ENCODE results near the gene SPG21.
"Not testable (repeated sequence)": the region's sequence is repeated elsewhere in the genome, so short reads cannot be mapped to it uniquely, and the experiment has no call there.

The SPG21 gene, protein sequence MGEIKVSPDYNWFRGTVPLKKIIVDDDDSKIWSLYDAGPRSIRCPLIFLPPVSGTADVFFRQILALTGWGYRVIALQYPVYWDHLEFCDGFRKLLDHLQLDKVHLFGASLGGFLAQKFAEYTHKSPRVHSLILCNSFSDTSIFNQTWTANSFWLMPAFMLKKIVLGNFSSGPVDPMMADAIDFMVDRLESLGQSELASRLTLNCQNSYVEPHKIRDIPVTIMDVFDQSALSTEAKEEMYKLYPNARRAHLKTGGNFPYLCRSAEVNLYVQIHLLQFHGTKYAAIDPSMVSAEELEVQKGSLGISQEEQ

DNA sequence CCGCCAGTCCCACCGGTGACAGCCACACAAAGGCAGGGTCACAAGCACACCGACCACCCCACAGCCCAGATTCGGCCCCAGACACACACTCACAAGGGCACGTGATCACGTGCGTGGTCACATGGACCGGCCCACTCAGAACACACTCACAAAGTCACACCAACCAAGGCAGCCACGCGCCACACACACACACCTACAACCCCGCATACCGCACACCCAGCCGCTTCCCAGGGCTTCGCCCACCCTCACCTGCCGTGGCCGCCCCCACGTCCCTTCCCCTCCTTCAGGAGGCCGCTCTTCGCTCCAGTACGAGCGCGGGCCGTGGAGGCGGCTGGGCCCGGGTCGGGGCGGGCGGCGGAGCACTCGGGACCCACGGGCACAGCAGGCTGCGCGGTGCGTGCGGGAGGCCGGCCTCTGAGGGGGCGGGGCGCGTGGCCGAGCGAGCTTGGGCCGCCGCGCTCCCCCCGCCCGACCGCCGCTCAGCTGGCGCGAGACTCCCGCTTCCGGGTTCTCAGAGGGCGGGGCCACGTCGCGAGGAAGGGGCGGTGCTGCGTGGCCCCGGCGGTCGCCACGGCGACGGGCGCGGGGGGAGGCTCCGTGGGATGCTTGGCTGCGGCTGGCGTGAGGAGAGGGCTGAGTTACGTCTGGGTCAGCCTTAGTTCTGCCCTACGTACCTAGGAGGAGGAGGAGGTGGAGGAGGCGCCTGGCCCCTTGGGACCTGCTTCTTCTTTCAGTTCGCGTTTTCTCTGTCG, at the start of gene SPG21:
SPG21 (minus strand) TSS at position 499 of the 752 bp plus-strand sequence. CDS start 6,345 bp downstream, outside the sequence.
- peak; percentile 83 to 90 for DNase-seq (ENCODE audit: low read depth in 2 of 2)

DNA sequence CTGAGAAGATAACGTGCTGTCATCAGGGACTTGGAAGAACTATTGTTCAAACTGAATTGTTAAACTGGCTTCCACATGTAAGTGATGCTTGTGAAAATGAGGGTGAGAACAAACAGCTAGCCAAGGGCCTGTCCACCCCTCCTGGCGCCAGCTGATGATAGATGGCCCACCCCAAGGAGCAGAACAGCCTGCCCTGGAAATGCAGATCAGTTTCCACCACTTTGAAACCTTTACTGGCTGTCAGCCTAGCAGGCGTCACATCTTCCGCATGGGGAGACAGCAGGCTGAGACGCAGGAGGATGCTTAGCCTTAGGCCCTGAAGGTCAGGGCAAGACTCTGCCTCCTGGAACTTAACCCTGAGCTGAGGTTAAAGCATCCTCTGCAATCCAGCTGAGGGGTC, 49.1 kb upstream of the SPG21 start:
- DNase-seq (ENCODE audit: low read depth in 2 of 2) = no peak

DNA sequence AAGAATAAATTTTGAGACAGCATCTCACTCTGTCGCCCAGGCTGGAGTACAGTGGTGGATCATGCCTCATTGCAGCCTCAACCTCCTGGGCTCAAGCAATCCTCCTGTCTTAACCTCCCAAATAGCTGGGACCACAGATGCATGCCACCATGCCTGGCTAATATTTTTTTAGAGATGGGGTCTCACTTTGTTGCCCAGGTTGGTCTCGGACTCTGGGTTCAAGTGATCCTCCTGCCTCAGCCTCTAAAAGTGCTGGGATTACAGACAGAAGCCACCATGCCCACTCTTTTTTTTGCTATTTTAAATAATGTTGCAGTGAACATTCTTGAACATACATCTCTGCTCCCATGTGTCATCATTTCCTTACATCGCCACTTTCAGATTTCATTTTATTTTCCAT, 48.7 kb upstream of the SPG21 start:
- no peak for DNase-seq (ENCODE audit: low read depth in 2 of 2)

DNA sequence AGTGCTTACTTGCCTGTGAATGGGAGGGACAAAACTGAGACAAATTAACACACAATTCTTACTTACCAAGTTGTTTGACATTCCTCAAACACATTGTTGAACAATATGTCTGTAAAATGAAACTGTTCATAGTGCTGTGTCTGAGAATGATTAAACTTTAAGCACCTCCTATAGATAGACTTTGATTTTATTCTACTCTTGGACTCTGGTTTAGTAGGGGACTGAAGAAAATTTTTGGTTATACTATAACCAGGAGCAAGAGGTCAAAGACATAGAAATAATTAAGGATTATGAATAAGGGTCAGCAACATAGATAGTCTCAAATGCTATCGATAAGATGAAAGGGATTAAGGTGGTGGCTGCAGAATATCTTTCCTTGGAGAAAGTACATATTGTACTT, 47.6 kb upstream of the SPG21 start:
- no peak for DNase-seq (ENCODE audit: low read depth in 2 of 2)

DNA sequence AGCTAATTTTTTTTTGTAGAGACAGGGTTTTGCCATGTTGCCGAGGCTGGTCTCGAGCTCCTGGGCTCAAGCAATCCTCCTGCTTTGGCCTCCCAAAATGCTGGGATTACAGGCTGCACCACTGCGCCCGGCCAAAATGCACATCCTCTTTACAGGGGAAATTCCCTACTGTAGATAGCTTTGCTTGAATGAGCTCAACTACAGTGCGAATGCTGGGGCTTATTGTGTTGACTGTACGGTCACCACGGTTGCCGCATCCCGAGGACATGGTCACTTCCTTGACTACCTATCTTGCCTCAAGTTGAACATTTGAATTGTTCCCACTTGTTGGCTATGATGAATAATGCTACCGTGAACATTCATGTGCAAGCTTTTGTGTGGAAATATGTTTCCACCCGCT, 45.0 kb upstream of the SPG21 start:
- DNase-seq (ENCODE audit: low read depth in 2 of 2) = no peak

DNA sequence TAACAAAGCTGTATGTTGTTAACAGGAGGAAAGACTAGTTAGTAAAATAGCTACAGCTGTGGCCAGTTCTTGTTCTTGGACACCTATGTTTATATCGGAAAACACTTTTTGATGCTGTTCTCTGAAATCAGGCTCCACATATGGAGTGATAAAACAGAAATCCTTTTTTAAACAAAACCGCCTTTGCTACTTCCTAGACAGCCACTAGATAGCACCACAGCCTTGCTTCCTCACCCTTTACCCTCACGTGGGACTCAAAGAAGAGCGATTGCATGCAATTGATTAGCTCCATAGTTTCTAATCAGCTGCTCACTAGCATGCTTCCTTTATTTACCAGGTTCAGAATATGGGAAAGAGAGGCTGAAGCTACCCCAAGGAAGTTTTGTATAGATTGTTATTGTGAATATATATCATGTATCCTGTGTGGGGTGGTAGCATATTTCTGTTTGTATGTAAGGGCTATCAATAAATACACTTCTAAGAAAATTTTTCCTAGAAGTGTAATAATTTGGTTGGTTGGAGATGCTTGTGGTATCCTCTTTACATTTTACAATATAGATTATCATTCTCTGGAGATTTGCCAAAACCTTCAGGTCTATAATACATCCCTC, 44.0 kb upstream of the SPG21 start:
- no peak for DNase-seq (ENCODE audit: low read depth in 2 of 2)

DNA sequence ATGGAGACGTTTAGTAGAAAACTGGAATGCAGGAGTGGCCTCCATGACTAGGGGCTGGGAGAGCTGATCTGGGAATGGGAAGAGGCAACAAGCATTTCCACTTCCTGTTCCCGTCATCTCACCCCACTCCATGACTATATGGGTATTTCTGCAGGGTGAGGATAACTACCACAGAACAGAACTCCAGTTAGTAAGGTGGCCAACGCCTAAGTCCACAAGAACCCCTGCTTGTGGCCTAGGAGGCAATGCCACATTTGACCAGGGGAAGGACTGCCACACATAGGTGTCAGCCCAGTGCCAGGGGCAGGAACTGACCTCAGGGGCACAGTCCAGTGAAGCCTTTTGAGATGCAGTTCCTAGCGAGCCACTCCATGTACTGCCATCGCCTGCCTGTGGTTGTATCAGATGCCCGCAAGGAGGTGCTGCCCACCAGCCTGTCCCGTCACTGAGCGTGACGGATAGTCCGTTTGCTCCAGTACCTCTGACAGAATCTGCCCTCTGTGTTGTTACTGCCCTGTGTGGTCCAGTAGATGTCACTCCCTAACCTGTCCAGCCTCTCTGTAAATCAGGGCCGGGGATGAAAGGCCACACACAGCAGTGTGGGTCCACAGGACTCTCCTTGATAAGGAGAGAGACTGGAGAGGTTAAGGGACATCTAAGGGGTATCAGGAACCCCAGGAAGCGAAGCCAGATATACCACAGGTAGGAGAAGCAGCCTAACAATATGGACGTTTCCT, 43.3 kb upstream of the SPG21 start:
- peak; percentile 12 to 28 for DNase-seq (ENCODE audit: low read depth in 2 of 2)

DNA sequence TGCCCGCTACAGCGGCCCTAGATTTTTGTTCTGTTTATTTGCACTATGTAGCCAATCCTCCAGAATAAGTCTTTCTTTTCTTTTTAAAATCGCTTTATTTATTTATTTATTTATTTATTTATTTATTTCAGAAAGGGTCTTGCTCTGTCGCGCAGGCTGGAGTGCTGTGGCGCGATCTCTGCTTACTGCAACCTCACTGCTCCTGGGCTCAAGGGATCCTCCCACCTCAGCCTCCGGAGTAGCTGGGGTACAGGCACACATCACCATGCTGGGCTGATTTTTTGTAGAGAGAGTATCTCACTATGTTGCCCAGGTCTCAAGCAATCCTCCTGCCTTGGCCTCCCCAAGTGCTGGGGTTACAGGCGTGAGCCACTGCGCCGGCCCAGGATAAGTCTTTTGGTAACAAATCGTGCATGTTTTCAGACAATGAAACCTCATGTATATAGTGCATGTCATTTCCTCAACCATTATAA, 40.1 kb upstream of the SPG21 start:
- no peak for DNase-seq (ENCODE audit: low read depth in 2 of 2)

DNA sequence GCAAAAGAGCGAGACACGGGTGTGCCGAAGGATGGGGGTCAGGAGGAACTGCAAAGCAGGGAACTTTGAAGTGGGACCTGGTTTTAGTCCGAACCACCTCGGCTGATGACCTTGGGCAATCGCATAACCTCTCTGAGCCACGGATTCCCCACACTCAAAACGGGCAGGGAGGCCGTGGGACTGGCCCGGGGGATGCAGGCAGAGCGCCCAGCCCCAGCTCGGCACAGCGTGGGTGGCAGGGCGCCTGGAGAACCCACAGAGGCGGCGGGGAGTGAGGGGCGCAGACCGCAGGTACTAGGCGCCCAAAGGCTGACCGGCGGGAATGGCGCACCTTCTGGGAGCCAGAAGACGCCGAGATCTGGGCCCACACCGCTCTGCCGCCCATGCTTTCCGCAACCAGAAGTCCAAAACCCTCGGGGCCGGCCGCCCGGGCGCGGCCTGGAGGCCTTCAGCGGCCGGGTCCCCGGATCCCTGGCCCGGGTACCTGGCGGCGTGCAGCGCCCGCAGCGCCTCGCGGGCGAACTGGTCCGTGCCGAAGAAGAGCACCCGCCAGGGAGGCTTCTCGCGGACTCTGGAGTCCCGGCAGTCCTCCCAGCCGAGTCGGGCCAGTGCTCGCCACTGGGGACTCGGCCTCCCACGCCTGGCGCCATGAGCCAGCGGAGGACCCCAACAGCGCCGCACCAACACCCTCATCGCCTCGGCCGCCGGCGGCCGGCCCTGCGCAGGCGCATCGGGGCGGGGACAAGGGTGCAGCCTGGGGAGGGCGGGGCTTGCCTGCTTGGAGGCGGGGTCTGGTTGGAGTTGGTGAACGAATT, 39.4 kb upstream of the SPG21 start, which contains the start of gene MTFMT:
MTFMT (minus strand) TSS at position 719 of the 815 bp plus-strand sequence; CDS start at position 693, 26 bp downstream.
- peak; percentile 95 to 98 for DNase-seq (ENCODE audit: low read depth in 2 of 2)

DNA sequence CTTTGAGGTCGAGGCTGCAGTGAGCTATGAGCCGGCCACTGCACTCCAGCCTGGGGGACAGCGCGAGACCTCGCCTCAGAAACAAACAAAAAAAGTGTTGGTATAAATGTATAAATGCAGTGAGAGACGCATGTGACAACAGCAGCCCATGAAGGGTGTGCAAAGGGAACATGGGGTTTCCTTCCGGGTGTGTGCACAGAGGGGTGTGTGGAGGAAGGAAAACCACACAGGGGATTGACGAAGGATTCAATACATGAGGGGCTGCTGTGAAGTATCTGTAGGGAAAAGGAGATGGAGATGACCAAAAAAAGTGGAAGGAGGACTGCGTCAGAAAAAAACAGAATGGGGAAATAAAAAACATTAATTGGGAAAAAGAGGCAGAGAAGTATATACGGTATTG, 38.6 kb upstream of the SPG21 start:
- DNase-seq (ENCODE audit: low read depth in 2 of 2) = no peak

DNA sequence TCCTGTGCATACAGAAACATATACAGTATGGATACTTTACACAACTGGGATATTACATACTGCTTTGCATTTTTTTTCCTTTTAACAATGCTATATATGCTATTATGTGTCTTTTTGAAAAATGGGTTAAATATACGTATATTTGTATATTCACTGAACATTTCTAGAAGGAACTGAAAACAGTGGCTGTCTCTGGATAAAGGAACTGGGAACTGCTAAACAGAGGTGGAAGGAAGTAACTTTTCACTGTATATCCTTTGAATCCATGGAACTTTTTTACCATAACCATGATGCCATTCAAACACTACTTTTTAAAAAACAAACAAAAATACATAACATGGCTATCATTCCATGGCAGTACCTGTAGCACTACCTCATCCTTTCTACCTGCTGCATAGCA, 37.9 kb upstream of the SPG21 start:
- no peak for DNase-seq (ENCODE audit: low read depth in 2 of 2)

DNA sequence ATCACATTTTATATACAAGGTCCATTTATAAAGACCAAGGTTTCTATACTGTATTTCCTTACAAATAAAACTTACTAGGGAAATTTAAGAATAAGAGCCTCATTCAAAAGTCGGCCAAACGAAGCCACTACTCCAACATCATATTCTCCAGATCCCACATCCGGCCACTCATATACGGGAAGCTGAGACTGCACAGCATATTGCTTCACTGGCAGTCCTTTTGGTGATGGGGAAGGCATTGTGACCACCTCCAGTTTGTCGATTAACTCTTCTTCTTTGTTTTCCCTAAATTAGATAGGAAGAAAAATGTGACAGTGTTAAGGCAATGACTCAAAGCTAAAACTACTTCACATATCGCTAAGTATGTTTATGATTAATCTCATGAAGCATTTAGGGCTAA, 37.0 kb upstream of the SPG21 start:
- no peak for DNase-seq (ENCODE audit: low read depth in 2 of 2)

DNA sequence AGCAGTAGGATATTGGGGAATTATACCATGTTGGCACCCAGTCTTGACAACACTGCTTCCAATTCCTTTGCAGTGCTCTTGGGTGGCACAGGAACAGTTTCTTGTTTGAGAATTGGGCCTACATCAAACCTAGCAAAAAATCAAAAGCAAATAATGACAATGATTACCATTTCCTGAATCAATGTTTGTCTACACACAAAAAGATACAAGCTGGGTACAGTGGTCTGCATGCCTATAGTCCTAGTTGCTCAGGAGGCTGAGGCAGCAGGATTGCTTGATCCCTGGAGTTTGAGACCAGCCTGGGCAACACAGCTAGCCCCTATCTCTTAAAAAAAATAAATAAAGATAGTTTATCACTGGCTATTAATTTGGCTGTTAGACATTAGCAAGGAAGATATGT, 31.8 kb upstream of the SPG21 start:
- no peak for DNase-seq (ENCODE audit: low read depth in 2 of 2)

DNA sequence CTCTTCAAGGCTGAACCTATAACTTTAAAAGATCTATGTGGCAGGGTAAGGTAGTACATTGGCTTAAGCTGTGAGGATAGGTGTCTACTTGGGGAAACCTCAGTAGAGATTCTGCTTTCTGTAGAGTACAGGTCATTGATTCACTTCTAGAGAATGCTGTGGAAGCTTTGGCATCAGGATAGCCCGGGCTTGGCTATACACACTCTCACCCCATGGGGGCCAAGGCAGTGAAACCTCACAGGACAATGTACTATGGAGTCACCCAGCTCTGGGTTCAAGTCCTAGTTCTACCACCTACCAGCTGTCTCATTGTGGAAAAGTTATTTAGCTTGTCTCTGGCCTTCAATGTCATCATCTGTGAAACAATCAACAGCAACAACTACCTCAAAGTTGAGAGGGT, 30.7 kb upstream of the SPG21 start:
- no peak for DNase-seq (ENCODE audit: low read depth in 2 of 2)

DNA sequence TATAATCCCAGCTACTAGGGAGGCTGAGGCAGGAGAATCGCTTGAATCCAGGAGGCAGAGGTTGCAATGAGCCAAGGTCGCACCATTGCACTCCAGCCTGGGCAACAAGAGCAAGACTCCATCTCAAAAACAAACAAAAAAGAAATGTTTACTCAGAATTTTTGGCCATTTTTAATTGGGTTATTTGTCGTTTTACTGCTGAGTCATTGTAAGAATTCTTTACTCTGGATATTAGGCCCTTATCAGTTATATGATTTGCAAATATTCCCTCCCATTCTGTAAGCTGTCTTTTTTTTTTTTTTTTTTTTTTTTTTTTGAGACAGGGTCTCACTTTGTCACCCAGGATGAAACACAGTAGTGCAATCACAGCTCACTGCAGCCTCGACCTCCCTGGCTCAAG, 21.5 kb upstream of the SPG21 start:
- DNase-seq (ENCODE audit: low read depth in 2 of 2) = not testable (repeated sequence)

DNA sequence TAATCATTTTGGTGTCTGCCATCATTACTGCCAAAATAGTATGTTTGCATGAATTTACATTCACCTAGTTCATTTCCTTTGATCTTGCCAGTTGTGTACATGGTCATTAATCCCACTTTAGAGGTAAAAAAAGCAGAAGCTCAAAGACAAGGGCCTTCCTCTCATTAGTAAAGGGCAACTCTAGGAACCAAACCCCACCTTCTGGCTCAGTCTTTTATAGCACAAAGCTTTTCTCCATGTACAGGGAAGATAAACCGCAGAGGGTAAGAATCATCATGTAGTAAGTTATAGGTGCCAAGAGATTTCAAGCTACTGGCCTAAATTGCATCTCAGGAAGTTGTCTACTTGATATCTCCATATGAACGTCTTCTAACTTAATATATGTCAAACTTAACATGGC, 19.3 kb upstream of the SPG21 start:
- no peak for DNase-seq (ENCODE audit: low read depth in 2 of 2)

DNA sequence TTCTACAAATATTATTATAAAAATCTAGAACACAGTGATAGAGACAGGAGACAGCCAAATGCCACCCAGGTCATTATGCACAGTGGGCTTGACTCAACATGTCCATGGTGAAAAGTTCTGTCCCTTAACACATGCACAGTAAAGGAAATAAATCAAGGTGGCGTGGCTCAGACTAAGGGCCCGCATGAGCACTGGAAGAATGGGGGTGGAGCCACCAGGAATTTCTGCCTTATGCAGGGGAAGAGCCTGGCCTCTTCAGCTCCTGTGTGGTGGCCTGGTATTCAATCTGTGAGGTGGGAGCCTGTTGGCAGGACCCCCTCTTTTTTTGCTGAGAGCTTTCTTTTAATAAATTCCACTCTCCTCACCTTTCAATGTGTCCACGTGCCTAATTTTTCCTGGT, 17.2 kb upstream of the SPG21 start:
- no peak for DNase-seq (ENCODE audit: low read depth in 2 of 2)

DNA sequence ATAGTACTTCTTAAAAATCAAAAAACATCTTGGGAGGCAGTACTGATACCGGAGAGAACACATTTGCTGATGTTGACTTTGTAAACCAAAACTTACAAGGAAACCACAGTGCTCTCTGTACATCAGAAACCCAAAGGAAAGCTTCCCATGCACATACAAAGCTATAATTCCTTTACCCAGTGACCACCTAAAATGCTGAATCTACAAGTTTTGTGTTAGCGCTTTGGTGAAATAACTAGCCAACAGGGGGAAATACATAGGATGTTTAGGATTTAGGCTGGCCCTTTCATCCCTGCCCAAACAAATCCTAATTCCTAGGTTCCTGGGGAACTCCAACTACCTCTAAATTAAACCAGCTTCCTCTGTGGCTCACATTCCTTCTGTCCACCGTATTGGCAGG, 15.3 kb upstream of the SPG21 start:
- no peak for DNase-seq (ENCODE audit: low read depth in 2 of 2)

DNA sequence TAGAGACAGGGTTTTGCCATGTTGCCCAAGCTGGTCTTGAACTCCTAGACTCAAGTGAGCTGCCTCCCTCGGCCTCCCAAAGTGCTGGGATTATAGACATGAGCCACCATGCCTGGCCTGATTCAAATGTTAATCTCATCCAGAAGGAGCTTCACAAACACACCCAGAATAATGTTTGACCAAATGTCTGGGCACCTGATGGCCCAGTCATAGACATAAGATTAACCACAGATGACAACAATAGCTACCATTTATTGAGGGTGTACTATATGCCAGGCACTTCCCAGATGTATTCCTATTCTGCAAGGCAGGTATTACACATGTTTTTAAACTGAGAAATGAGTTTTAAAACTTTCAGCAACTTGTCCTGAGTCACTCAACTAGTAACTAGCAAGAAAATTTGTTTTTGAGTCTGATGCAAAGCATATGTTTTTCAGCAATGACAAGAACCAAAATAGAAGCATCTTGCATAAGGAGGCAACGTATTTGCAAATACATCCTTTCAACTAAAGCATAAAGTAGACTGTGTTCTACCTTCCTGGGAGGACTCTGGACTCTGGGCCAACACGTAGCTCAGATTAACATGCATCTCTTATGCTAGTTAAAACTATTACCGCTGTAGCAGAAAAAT, 8.1 kb upstream of the SPG21 start:
- DNase-seq (ENCODE audit: low read depth in 2 of 2) = no peak

DNA sequence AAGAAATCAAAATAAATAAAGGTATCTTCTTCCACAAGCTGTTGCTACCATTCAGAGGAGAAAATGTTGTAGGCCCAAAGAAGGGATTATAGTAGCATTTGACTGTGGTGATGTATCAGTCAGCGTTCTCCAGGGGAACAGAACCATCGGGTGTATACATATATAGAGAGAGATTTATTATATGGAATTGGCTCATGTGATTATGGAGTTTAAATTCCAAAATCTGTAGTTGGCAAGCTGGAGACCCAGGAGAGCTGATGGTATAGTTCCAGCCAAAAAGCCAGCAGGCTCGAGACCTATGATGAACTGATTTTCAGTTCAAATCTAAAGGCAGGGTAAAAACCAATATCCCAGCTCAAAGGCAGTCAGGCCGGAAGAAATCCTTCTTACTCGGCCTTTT, 7.4 kb upstream of the SPG21 start:
- no peak for DNase-seq (ENCODE audit: low read depth in 2 of 2)

DNA sequence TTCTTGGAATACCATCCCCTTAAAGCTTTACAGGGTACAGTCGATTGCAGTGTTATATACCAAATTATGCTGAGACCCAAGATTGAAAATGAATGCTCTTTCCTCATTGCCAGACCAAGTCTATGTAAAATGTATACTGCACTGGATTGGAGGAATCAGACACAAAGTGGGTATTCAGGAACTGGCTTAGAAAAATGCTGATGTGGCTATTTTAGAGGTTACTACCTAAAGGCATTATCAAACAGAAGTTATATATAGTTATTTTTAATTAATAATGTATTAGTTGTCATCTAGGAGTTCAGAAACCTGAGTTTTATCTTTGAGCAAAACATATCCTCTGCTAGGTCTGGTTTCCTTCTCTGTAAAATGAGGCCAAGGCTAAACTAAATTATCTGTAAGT, 3.6 kb upstream of the SPG21 start:
- DNase-seq (ENCODE audit: low read depth in 2 of 2) = no peak

Measured in stimulated activated CD4-positive, alpha-beta T cell treated with anti-CD3 and anti-CD28 coated beads, Interleukin-1b, Interleukin-23, amount 100 ng/mL, for 4 hours (primary cell).